Breast epithelium (tissue), 4 donors: Measurements from ENCODE around the gene PSMG3. TPM values are rescaled to one million over a fixed set of nuclear protein-coding genes. Genes with fewer than 3 reads are reported as not detected.

Experiments used
- DNase-seq, 2 donors: peaks; one replicate each; pipeline ENCODE4 v3.0.0-alpha.2; 2019; ENCODE audit warnings: low spot score in 2 of 2
- H3K27ac ChIP-seq, 2 donors: fragments of 200-600 bp; sonication (generic) in 1 of 2; one replicate each; pipeline ENCODE4 v1.5.1; 2016 to 2019; ENCODE audit warnings: mild to moderate bottlenecking in 1 of 2
- H3K27me3 ChIP-seq, 2 donors: fragments of 200-600 bp; sonication (generic) in 1 of 2; one replicate each; pipeline versions ENCODE4 v1.5.1 to v1.6.0; 2017 to 2019; ENCODE audit warnings: control low read depth in 1 of 2, mild to moderate bottlenecking in 1 of 2
- H3K36me3 ChIP-seq: fragments of 200-600 bp; one replicate; pipeline ENCODE4 v1.5.1; 2019
- H3K4me1 ChIP-seq, 2 donors: fragments of 200-600 bp; sonication (generic); one replicate each; pipeline ENCODE4 v1.5.1; 2016 to 2019; ENCODE audit warnings: control low read depth in 1 of 2
- H3K4me3 ChIP-seq, 3 donors: fragments of 200-600 bp; sonication (generic); 1 replicate in 2 of 3; 2 replicates in 1 of 3; pipeline ENCODE4 v1.5.1; 2016 to 2019; ENCODE audit warnings: mild to moderate bottlenecking in 3 of 3, moderate library complexity in 2 of 3
- H3K9me3 ChIP-seq, 2 donors: fragments of 200-600 bp; sonication (generic) in 1 of 2; one replicate each; pipeline ENCODE4 v1.5.1; 2016 to 2019; ENCODE audit warnings: control low read depth in 1 of 2
- POLR2A ChIP-seq: fragments of 450-650 bp; IDR thresholded peaks from one replicate; pipeline ENCODE4 v1.6.1; 2016; ENCODE audit warnings: antibody characterized with exemption, mild to moderate bottlenecking, moderate library complexity
- POLR2AphosphoS5 ChIP-seq, 3 donors: sonication (generic); formaldehyde crosslinking; IDR thresholded peaks; one replicate each; pipeline ENCODE4 v1.6.1; 2017; ENCODE audit warnings: antibody characterized with exemption in 3 of 3
- intact Hi-C: fragments of 100-400 bp; cut with DNase I; formaldehyde crosslinking; loops from one replicate; pipeline ENCODE4 v1.15.1; 2023; ENCODE audit warnings: low total_unique reads
- total RNA-seq, 3 donors: library from RNA; depleted of rRNA; stranded (reverse); fragments of >200 nt; gene quantifications; one replicate each; pipeline ENCODE4 v1.1.0, GENCODE V29; 2016
- TF ChIP-seq, protein P1 (sequence below), 3 donors: fragments of 450-650 bp; IDR thresholded peaks; one replicate each; pipeline ENCODE4 v1.5.1; 2016 to 2017; ENCODE audit warnings: antibody characterized with exemption in 3 of 3, mild to moderate bottlenecking in 3 of 3, moderate library complexity in 3 of 3

The PSMG3 gene
- total RNA-seq, 3 donors from 2014 or later = 32.6 to 52.8 (median 45.4) TPM

DNA sequence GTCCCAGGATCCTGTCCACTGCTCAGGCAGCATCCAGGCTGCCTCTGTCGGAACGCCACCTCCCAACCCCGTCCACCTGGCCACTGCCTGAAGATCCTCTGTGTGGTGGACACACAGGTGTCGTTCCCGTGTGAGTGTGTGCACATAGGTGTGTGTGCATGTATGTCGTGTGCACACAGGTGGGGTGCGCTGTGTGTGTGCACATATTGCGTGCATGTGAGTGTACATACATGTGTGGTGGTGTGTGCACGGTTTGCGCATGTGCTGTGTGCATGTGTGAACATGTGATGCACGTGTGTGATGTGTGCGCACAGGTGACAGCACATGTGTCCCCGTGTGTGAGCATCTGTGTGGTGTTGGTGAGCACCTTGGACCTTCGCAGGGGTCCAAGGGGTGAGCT, 20.9 kb downstream of the PSMG3 start:
- Histone ChIP-seq H3K9me3 (no peaks in the 10 kb centered on the region), H3K36me3 (no peaks in the 10 kb centered on the region), H3K27me3 (no peaks in the 10 kb centered on the region), H3K4me3 (no peak overlapping the region), H3K4me1 (peaks cover 0 to 5% of the 10 kb centered on the region in 2 donors), H3K27ac (no peak overlapping the region)
- intact Hi-C loops = no loop called here
- no peak for DNase-seq
- TF ChIP-seq POLR2AphosphoS5 (IDR thresholded peaks at IDR 0.05) (no peak), POLR2A (no peak)
- TF ChIP-seq, protein P1, sequence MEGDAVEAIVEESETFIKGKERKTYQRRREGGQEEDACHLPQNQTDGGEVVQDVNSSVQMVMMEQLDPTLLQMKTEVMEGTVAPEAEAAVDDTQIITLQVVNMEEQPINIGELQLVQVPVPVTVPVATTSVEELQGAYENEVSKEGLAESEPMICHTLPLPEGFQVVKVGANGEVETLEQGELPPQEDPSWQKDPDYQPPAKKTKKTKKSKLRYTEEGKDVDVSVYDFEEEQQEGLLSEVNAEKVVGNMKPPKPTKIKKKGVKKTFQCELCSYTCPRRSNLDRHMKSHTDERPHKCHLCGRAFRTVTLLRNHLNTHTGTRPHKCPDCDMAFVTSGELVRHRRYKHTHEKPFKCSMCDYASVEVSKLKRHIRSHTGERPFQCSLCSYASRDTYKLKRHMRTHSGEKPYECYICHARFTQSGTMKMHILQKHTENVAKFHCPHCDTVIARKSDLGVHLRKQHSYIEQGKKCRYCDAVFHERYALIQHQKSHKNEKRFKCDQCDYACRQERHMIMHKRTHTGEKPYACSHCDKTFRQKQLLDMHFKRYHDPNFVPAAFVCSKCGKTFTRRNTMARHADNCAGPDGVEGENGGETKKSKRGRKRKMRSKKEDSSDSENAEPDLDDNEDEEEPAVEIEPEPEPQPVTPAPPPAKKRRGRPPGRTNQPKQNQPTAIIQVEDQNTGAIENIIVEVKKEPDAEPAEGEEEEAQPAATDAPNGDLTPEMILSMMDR (IDR thresholded peaks at IDR 0.05) = no peak

DNA sequence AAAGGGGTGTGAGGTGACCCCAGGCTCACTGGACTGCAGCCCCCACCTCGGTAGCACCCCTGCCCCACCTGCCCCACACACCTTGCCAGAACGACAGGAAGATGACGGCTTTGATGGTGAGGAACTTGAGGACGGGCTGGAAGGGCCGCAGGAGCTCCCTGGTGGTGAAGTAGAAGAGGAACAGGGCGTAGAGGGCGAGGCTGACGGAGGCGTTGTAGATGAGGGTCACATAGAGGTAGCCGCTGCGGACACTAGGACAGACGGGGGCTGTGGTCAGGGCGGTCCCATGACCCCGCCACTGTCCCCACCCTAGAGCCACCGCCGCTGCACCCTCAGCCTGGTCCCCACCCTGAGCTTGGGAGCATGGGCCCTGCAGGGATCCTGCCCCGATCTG, 21.4 kb downstream of the PSMG3 start:
- no peak overlapping the region for H3K27ac ChIP-seq
- H3K27me3 ChIP-seq = no peaks in the 10 kb centered on the region
- H3K9me3 ChIP-seq = no peaks in the 10 kb centered on the region
- H3K4me1 ChIP-seq = peaks cover 0 to 5% of the 10 kb centered on the region in 2 donors
- no peaks in the 10 kb centered on the region for H3K36me3 ChIP-seq
- H3K4me3 ChIP-seq = no peak overlapping the region
- intact Hi-C loops = no loop called here
- TF ChIP-seq, protein P1 (IDR thresholded peaks at IDR 0.05) = no peak
- TF ChIP-seq POLR2A (no peak), POLR2AphosphoS5 (IDR thresholded peaks at IDR 0.05) (no peak)
- no peak for DNase-seq

DNA sequence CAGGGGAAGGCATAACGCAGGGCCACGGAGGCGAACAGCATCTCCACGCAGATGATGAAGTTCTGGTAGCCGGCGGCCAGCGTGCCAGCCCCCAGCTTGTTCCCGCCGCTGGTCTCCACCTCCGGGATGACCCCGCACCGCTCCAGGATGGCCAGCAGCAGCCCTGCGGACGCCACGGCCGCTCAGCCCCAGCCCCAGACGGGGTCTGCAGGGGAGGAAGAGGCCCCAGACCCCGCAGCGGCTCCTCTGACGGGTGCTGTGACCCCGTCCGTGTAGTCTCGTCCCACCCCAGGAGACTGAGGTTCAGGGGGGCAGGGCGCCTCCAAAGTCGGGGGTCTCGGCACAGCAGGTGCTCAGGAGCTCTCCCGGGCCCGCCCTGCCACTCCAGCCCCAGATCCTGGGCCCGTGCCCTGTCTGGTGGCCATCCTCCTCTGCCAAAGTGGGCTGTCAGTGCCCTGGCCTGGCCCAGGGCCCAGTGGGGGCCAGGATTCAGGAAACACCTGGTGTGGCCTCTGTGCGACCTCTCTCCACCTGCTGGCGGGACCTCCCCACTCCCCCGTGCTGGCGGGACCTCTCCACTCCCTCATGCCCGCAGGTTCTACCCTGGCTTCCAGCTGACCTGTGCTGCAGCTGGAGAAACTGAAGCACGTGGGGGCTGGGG, 21.9 kb downstream of the PSMG3 start:
- intact Hi-C loops = no loop called here
- H3K9me3 ChIP-seq = no peaks in the 10 kb centered on the region
- H3K4me3 ChIP-seq = no peak overlapping the region
- H3K27me3 ChIP-seq = no peaks in the 10 kb centered on the region
- no peak overlapping the region for H3K27ac ChIP-seq
- H3K36me3 ChIP-seq = no peaks in the 10 kb centered on the region
- DNase-seq = no peak
- peaks cover 0 to 5% of the 10 kb centered on the region in 2 donors for H3K4me1 ChIP-seq
- TF ChIP-seq POLR2A (no peak), POLR2AphosphoS5 (IDR thresholded peaks at IDR 0.05) (no peak)
- TF ChIP-seq, protein P1 (IDR thresholded peaks at IDR 0.05) = no peak

DNA sequence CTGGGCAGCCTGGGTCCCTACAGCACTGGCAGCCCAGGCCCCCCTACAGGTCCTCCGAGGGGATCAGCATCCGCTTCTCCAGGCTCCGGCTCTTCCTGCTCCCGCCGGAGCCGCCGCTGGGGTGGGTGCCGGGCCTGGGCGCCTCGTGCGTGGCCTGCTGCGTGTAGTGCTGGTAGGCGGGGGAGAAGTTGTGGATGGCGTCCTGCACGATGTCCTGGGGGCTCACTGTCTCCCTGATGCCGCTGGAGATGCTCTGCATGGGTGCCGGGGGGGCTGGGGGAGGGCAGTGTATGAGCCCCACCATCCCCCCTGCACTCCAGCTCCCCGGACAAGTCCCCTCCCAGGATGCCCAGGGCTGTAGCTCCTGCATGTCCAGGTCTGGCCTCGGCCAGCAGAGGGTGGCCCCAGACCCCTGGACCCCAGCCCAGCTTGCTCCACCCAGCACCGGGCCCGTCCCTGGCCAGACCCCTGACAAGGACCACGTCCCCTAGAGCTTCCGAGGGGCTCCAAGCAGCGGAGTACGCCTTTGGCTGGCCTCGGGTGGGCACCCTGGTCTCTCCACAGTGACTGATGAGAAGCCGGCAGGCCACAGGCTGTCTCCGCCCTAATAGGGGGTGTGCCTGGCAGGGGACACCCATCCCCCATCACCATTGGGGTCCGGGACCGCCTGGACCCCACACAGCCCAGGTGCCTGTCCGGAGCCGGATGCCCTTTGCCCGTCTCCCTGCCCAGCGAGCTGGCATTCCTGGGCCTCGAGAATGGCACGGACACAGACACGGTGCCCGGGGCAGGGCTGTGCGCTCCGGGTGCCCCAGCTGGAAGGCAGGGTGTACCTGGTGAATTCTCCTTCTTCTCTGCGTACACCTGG, 22.7 kb downstream of the PSMG3 start:
- no peaks in the 10 kb centered on the region for H3K9me3 ChIP-seq
- H3K27me3 ChIP-seq = no peaks in the 10 kb centered on the region
- TF ChIP-seq POLR2A (no peak), POLR2AphosphoS5 (IDR thresholded peaks at IDR 0.05) (no peak)
- TF ChIP-seq, protein P1 (IDR thresholded peaks at IDR 0.05) = no peak
- H3K4me3 ChIP-seq = no peak overlapping the region
- H3K36me3 ChIP-seq = no peaks in the 10 kb centered on the region
- no peak overlapping the region for H3K27ac ChIP-seq
- H3K4me1 ChIP-seq = peaks cover 0 to 5% of the 10 kb centered on the region in 2 donors
- intact Hi-C loops = no loop called here
- DNase-seq = no peak
